ENCODE measurements around the gene CENPP.

- no peak for TF ChIP-seq POLR2AphosphoS5 (IDR thresholded peaks at IDR 0.05; ENCODE audit: borderline replicate concordance, low read depth, low read length)
- no peak for TF ChIP-seq EZH2 (IDR thresholded peaks at IDR 0.05)
Measured at GRCh38 chr9:92618633-92619225, 293.0 kb downstream of the CENPP start.

Data from SK-N-MC (cell line).